Measurements from ENCODE around the gene GIGYF2.

Gene GIGYF2

GRCh38 chr2:232794981-232795380 is 97.8 kb downstream of the GIGYF2 start:
- peak overlapping the region; percentile 40 for H3K27ac ChIP-seq
- no peak for DNase-seq (ENCODE audit: low read depth, low spot score)

GRCh38 chr2:232795920-232796319 is 98.8 kb downstream of the GIGYF2 start:
- H3K27ac ChIP-seq = peak overlapping the region; percentile 40
- DNase-seq (ENCODE audit: low read depth, low spot score) = no peak

GRCh38 chr2:232798187-232798586 is 101.1 kb downstream of the GIGYF2 start:
- no peak overlapping the region for H3K27ac ChIP-seq
- DNase-seq (ENCODE audit: low read depth, low spot score) = no peak

- DNase-seq (ENCODE audit: low read depth, low spot score) = no peak
- no peak overlapping the region for H3K27ac ChIP-seq
These were observed 103.0 kb downstream of the GIGYF2 start for GRCh38 chr2:232800166-232800565.

- no peak overlapping the region for H3K27ac ChIP-seq
- DNase-seq (ENCODE audit: low read depth, low spot score) = no peak
These were observed 105.0 kb downstream of the GIGYF2 start for GRCh38 chr2:232802091-232802490.

- no peak overlapping the region for H3K27ac ChIP-seq
- no peak for DNase-seq (ENCODE audit: low read depth, low spot score)
These were observed 112.4 kb downstream of the GIGYF2 start for GRCh38 chr2:232809349-232810124.

- no peak overlapping the region for H3K27ac ChIP-seq
- DNase-seq (ENCODE audit: low read depth, low spot score) = no peak
These were observed 113.3 kb downstream of the GIGYF2 start for GRCh38 chr2:232810444-232810843.

GRCh38 chr2:232815569-232815968 is 118.4 kb downstream of the GIGYF2 start:
- no peak for DNase-seq (ENCODE audit: low read depth, low spot score)
- H3K27ac ChIP-seq = no peak overlapping the region

GRCh38 chr2:232816657-232817056 is 119.5 kb downstream of the GIGYF2 start:
- H3K27ac ChIP-seq = no peak overlapping the region
- no peak for DNase-seq (ENCODE audit: low read depth, low spot score)

- H3K27ac ChIP-seq = no peak overlapping the region
- DNase-seq (ENCODE audit: low read depth, low spot score) = no peak
These were observed 120.6 kb downstream of the GIGYF2 start for GRCh38 chr2:232817756-232818155.

- no peak overlapping the region for H3K27ac ChIP-seq
- DNase-seq (ENCODE audit: low read depth, low spot score) = no peak
These were observed 132.9 kb downstream of the GIGYF2 start for GRCh38 chr2:232829988-232830387.

GRCh38 chr2:232831496-232831895 is 134.4 kb downstream of the GIGYF2 start:
- H3K27ac ChIP-seq = no peak overlapping the region
- no peak for DNase-seq (ENCODE audit: low read depth, low spot score)

GRCh38 chr2:232833830-232834229 is 136.7 kb downstream of the GIGYF2 start:
- H3K27ac ChIP-seq = no peak overlapping the region
- no peak for DNase-seq (ENCODE audit: low read depth, low spot score)

GRCh38 chr2:232835687-232836208 is 138.6 kb downstream of the GIGYF2 start:
- no peak for DNase-seq (ENCODE audit: low read depth, low spot score)
- no peak overlapping the region for H3K27ac ChIP-seq

GRCh38 chr2:232836934-232837333 is 139.8 kb downstream of the GIGYF2 start:
- H3K27ac ChIP-seq = no peak overlapping the region

GRCh38 chr2:232838406-232838874 is 141.3 kb downstream of the GIGYF2 start:
- no peak for DNase-seq (ENCODE audit: low read depth, low spot score)
- H3K27ac ChIP-seq = peak overlapping the region; percentile 37

More at GRCh38 chr2:232836934-232837333, 139.8 kb downstream of the GIGYF2 start:
- no peak for DNase-seq (ENCODE audit: low read depth, low spot score)

GRCh38 chr2:232839411-232840079 is 142.4 kb downstream of the GIGYF2 start:
- no peak overlapping the region for H3K27ac ChIP-seq
- no peak for DNase-seq (ENCODE audit: low read depth, low spot score)

GRCh38 chr2:232842689-232843088 is 145.6 kb downstream of the GIGYF2 start:
- DNase-seq (ENCODE audit: low read depth, low spot score) = no peak
- H3K27ac ChIP-seq = no peak overlapping the region

- no peak for DNase-seq (ENCODE audit: low read depth, low spot score)
- no peak overlapping the region for H3K27ac ChIP-seq
These were observed 146.7 kb downstream of the GIGYF2 start for GRCh38 chr2:232843834-232844233.

GRCh38 chr2:232846055-232846454 is 148.9 kb downstream of the GIGYF2 start:
- no peak overlapping the region for H3K27ac ChIP-seq

GRCh38 chr2:232850039-232850438 is 152.9 kb downstream of the GIGYF2 start:
- no peak for DNase-seq (ENCODE audit: low read depth, low spot score)
- no peak overlapping the region for H3K27ac ChIP-seq

More at GRCh38 chr2:232846055-232846454, 148.9 kb downstream of the GIGYF2 start:
- DNase-seq (ENCODE audit: low read depth, low spot score) = no peak

All from epithelial cell of prostate (primary cell).